Stomach (tissue), 4 donors: ENCODE data around the gene TUBGCP3.

Experiments used
- CTCF ChIP-seq, 7 experiments: fragments of 450-650 bp in 4 of 7; fragments of 200-600 bp in 3 of 7; sonication (generic) in 3 of 7; IDR thresholded peaks; one replicate each; pipeline ENCODE4 v1.5.1; 2016 to 2019; ENCODE audit warnings: antibody characterized with exemption in 7 of 7, control low read depth in 2 of 7, mild to moderate bottlenecking in 1 of 7
- EP300 ChIP-seq: sonication (generic); formaldehyde crosslinking; IDR thresholded peaks from one replicate; pipeline ENCODE4 v1.6.1; 2017; ENCODE audit warnings: antibody characterized with exemption
- POLR2A ChIP-seq, 4 donors: fragments of 450-650 bp; IDR thresholded peaks; one replicate each; pipeline ENCODE4 v1.6.1; 2016; ENCODE audit warnings: antibody characterized with exemption in 4 of 4, control low read depth in 2 of 4, mild to moderate bottlenecking in 1 of 4, moderate library complexity in 1 of 4
- POLR2AphosphoS5 ChIP-seq, 3 donors: sonication (generic); formaldehyde crosslinking; IDR thresholded peaks; one replicate each; pipeline ENCODE4 v1.6.1; 2016; ENCODE audit warnings: antibody characterized with exemption in 3 of 3

- TF ChIP-seq CTCF (IDR thresholded peaks at IDR 0.05) (no peak), POLR2AphosphoS5 (IDR thresholded peaks at IDR 0.05) (no peak), EP300 (no peak), POLR2A (IDR thresholded peaks at IDR 0.05) (no peak)
These were observed 123.2 kb downstream of the TUBGCP3 start for GRCh38 chr13:112464720-112465119.
